22Rv1 (cell line): ENCODE measurements around the gene SF3B2.
"Not testable (repeated sequence)": the region's sequence is repeated elsewhere in the genome, so short reads cannot be mapped to it uniquely, and the experiment has no call there.

Experiments used
- H3K27ac ChIP-seq: fragments of 450-650 bp; 2 replicates; pipeline ENCODE4 v1.5.1; 2017
- ZFX ChIP-seq: fragments of 450-650 bp; IDR thresholded peaks from 2 replicates; pipeline ENCODE4 v1.6.1; 2017; ENCODE audit warnings: antibody characterized with exemption, borderline replicate concordance
- TF ChIP-seq, protein P1 (sequence below): fragments of 450-650 bp; IDR thresholded peaks from 2 replicates; pipeline ENCODE4 v1.5.1; 2017; ENCODE audit warnings: mild to moderate bottlenecking

SF3B2 gene

DNA sequence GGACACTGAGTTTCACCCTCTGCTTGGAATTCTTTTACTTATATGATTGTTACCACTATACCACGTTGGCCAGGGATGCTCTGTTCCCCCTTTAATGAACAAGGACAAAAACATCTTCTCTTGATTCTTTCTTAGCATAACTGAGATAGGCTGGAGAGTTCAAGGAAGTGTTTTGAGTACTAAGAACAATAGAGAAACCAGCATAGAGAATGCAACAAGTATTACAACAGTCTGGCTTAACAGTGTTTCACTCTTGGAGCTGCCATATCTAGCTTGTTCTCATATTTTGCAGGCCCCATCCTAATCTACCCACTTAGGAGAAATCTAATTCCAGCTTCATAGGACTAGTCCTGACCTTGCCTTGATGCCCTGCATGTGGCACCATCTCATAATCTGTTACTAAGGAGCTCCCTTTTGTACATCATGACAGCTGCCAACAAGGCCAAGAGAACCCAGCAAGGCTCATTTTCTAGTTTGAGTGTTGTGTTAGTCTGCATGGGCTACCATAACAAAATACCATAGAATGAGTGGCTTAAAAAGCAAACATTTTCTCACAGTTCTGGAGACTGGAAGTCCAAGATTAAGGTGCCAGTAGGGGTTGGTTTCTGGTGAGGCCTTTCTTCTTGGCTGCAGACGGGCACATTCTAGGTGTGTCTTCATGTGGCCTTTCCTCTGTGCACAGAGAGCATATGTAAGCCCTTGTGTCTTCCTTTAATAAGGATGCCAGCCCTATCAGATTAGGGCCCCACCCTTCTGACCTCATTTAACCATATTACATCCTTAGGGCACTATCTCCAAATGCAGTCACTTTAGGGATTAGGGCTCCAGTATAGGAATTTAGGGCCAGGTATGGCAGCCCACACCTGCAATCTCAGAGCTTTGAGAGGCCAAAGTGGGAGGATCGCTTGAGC, 55.7 kb downstream of the SF3B2 start:
- H3K27ac ChIP-seq, result no peak overlapping the region
- TF ChIP-seq ZFX, result no peak
- TF ChIP-seq, protein P1, sequence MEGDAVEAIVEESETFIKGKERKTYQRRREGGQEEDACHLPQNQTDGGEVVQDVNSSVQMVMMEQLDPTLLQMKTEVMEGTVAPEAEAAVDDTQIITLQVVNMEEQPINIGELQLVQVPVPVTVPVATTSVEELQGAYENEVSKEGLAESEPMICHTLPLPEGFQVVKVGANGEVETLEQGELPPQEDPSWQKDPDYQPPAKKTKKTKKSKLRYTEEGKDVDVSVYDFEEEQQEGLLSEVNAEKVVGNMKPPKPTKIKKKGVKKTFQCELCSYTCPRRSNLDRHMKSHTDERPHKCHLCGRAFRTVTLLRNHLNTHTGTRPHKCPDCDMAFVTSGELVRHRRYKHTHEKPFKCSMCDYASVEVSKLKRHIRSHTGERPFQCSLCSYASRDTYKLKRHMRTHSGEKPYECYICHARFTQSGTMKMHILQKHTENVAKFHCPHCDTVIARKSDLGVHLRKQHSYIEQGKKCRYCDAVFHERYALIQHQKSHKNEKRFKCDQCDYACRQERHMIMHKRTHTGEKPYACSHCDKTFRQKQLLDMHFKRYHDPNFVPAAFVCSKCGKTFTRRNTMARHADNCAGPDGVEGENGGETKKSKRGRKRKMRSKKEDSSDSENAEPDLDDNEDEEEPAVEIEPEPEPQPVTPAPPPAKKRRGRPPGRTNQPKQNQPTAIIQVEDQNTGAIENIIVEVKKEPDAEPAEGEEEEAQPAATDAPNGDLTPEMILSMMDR, result no peak

DNA sequence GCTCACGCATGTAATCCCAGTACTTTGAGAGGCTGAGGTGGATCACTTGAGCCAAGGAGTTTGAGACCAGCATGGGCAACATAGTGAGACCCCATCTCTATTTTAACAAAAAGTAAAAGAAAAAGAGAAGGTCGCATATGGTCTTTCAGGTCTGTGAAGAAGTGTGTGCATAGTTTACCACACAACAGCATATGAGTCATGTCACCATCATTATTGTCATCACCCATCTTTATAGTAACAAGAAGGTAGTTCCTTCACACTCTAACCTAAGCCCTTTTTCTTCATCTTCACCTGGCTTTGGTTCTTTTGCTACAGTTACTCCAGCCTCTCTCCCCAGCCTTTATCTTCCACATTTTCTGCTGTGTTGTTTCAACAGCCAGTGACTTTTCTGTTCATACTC, 57.1 kb downstream of the SF3B2 start:
- TF ChIP-seq, protein P1, result no peak
- no peak for TF ChIP-seq ZFX
- no peak overlapping the region for H3K27ac ChIP-seq

DNA sequence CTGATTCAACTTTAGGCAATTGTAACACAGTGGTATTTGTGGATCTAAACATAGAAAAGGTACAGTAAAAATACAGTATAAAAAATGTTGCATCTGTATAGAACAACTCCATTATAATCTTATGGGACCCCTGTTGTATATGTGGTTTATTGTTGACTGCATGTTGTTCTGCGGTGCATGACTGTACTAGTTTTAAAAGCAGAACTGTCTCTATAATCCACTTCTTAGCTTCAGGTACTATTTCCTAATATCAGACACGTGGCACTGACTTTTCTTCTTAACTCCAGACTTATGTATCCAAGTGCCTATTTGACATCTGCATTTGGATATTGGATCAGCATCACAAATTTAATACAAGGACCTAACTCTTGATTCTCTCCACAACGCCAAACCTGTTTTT, 59.0 kb downstream of the SF3B2 start:
- TF ChIP-seq ZFX, result no peak
- TF ChIP-seq, protein P1, result no peak
- H3K27ac ChIP-seq, result no peak overlapping the region

DNA sequence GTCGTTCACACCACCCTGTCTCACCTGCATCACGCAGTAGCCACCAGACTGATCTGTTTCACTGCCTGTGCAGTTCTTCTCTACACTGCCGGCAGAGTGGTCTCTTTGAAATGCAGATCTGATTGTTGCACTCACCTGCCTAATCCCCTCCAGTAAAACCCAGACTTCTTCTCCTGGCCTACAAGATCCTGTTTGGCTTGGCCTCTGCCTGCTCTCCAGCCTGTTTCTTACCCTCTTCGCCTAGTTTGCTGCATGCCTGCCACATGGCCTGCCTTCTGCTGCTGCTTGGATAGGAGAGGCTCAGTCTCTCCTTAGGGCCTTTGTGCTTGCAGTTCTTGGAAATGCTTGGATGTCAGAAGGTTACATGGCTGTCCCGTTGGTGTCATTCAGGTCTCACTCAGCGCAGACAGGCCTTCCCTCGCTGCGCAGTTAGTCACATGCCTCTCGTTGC, 59.9 kb downstream of the SF3B2 start:
- H3K27ac ChIP-seq, result peak overlapping the region; percentile 46; the same call in 1 of the 2 replicates
- TF ChIP-seq, protein P1, result no peak
- TF ChIP-seq ZFX, result no peak

DNA sequence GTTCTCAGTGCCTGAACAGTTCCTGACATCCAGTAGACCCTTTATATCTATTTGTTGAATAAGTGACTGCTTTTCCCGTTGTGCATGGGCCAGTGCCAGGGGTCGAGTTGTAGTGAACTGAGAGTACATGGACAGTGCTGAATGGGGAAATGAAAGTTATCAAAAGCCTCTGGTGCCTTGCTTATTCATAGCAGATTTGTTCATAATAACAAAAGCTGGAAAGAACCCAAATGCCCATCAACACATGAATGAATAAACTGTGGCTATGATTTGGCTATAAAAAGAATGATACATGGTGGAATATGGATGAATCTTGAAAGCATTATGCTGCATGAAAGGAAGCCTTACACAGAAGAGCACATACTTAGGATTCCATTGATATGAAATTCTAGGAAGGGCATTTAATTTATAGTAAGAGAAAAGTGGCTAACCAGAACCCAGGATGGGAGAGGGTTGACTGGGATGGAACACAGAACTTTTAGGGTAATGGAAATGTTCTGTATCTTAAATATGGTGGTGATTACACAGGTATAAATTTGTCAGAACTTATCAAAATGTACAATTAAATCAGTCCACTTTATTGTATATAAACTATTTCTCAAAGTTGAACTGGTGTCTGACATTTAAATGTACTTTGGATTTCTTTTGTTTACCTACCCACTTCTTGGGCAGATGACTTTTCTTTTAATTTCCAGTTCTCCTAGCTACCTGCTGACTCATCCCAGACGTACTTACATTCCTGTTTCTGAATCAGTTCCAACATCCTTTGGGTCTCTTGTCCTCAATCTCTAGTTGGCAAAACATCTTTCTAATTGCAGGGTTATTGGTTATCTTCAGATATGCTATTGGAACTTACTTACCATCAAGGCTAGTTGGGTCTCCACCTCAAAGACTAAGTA, 60.7 kb downstream of the SF3B2 start:
- H3K27ac ChIP-seq, result peak overlapping the region; percentile 46

DNA sequence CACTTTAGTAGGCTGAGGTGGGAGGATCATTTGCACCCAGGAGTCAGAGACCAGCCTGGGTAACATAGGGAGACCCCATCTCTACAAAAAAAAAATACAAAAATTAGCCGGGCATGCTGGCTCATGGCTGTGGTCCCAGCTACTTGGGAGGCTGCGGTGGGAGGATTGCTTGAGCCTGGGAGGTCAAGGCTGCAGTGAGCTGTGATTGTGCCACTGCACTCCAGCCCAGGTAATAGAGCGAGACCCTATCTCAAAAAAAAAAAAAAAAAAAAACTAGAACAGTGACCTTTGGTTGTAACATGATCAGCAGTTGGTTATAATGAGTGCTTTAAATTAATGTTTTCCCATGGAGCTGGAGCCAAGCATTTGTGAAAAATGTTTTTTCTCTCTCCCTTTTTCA, 62.8 kb downstream of the SF3B2 start:
- not testable (repeated sequence) for H3K27ac ChIP-seq

More for the DNA sequence above, 60.7 kb downstream of the SF3B2 start:
- TF ChIP-seq ZFX, result no peak

DNA sequence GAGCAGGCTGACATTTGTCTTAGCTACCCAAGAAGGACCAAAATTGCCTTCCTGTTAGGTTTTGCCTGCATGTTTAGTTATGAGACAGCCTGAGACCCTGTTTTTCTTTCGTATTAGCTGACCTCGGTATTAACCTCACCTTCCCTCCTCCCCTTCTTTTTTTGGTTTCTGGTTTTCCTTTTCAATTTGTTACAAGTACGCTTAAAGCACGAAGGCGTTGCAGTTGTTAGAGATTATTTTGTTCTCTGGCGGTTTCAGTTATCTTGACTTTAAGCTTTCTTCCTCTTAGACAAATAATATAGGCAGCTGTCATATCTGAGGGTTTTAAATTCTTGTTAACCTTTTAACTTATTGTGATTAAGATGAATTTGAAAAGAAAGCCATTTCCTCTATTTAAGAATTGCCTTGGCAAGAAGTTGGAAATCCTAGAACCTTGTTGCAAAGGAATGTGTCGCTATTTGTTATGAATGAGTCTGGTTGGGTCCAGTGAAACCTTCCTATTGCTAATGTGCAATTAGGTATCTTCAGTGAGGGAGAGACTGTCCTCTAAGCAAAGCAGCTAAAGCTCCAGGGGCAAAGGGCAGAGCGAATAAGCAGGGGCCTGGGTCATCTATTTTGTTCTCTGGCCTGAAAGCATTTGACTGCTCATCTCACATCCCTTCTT, 63.6 kb downstream of the SF3B2 start:
- H3K27ac ChIP-seq, result no peak overlapping the region

More for the DNA sequence above, 63.6 kb downstream of the SF3B2 start:
- TF ChIP-seq, protein P1, result no peak
- TF ChIP-seq ZFX, result no peak
